DOHH2 (cell line): ENCODE measurements around the gene DESI2.

Experiments used
- EZH2phosphoT487 ChIP-seq: fragments of 200-600 bp; sonication (generic); IDR thresholded peaks from 2 replicates; pipeline ENCODE4 v1.6.1; 2017; ENCODE audit warnings: borderline replicate concordance, mild to moderate bottlenecking, antibody characterized with exemption, low read length, moderate library complexity, mixed read lengths
- TF ChIP-seq, protein P1 (sequence below): fragments of 200-600 bp; sonication (generic); IDR thresholded peaks from one replicate; pipeline ENCODE4 v1.5.1; 2014; ENCODE audit warnings: antibody characterized with exemption, mild to moderate bottlenecking, low read depth, low read length; ENCODE audit not compliant: poor library complexity, severe bottlenecking

DNA sequence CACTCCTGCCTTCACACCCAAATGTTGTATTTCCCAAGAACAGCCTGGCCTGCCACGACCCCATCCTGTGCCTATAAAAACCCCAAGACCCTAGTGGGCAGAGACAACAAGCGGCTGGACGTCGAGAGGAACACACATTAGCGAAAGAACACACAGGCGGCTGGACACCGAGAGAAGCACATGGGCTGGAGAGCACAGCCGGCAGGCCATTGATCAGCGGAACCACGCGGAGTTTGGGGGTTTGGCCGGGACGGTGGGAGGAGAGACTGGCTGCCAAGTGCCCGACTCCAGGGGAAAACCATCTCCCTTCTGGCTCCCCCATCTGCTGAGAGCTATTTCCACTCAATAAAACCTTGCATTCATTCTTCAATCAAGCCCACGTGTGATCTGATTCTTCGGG lies 10.4 kb upstream of the DESI2 start:
- TF ChIP-seq, protein P1, sequence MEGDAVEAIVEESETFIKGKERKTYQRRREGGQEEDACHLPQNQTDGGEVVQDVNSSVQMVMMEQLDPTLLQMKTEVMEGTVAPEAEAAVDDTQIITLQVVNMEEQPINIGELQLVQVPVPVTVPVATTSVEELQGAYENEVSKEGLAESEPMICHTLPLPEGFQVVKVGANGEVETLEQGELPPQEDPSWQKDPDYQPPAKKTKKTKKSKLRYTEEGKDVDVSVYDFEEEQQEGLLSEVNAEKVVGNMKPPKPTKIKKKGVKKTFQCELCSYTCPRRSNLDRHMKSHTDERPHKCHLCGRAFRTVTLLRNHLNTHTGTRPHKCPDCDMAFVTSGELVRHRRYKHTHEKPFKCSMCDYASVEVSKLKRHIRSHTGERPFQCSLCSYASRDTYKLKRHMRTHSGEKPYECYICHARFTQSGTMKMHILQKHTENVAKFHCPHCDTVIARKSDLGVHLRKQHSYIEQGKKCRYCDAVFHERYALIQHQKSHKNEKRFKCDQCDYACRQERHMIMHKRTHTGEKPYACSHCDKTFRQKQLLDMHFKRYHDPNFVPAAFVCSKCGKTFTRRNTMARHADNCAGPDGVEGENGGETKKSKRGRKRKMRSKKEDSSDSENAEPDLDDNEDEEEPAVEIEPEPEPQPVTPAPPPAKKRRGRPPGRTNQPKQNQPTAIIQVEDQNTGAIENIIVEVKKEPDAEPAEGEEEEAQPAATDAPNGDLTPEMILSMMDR, result no peak
- TF ChIP-seq EZH2phosphoT487, result no peak
